HG02763 (cell line): ENCODE results near the gene QRFPR.
"Not testable (repeated sequence)": the region's sequence is repeated elsewhere in the genome, so short reads cannot be mapped to it uniquely, and the experiment has no call there.

Experiments used
- ATAC-seq: cut with Tn5 transposase; IDR thresholded peaks from one replicate; pipeline ENCODE4 v1.9.1; 2021; ENCODE audit warnings: mild to moderate bottlenecking, moderate library complexity; ENCODE audit not compliant: unreplicated experiment

Gene QRFPR

GRCh38 chr4:121340247-121340646, 40.6 kb downstream of the QRFPR start:
- no peak for ATAC-seq

- ATAC-seq = no peak
Observed at GRCh38 chr4:121339824-121340223, 41.0 kb downstream of the QRFPR start.

- no peak for ATAC-seq
Observed at GRCh38 chr4:121339307-121339706, 41.5 kb downstream of the QRFPR start.

GRCh38 chr4:121338518-121338917, 42.3 kb downstream of the QRFPR start:
- ATAC-seq = no peak

- ATAC-seq = no peak
Observed at GRCh38 chr4:121336706-121337105, 44.1 kb downstream of the QRFPR start.

- ATAC-seq = no peak
Observed at GRCh38 chr4:121330180-121330665, 50.6 kb downstream of the QRFPR start.

GRCh38 chr4:121326597-121326996, 54.2 kb downstream of the QRFPR start:
- no peak for ATAC-seq

GRCh38 chr4:121324331-121324730, 56.5 kb downstream of the QRFPR start:
- ATAC-seq = no peak

- ATAC-seq = no peak
Observed at GRCh38 chr4:121321466-121321865, 59.4 kb downstream of the QRFPR start.

- no peak for ATAC-seq
Observed at GRCh38 chr4:121316091-121316490, 64.7 kb downstream of the QRFPR start.

- not testable (repeated sequence) for ATAC-seq
Observed at GRCh38 chr4:121313430-121313829, 67.4 kb downstream of the QRFPR start.

GRCh38 chr4:121308828-121309227, 72.0 kb downstream of the QRFPR start:
- no peak for ATAC-seq

GRCh38 chr4:121308328-121308663, 72.5 kb downstream of the QRFPR start:
- ATAC-seq = no peak

GRCh38 chr4:121307445-121308327, 73.1 kb downstream of the QRFPR start:
- ATAC-seq = peak; percentile 93

GRCh38 chr4:121306931-121307330, 73.9 kb downstream of the QRFPR start:
- ATAC-seq = no peak

GRCh38 chr4:121304893-121305292, 75.9 kb downstream of the QRFPR start:
- ATAC-seq = no peak

- no peak for ATAC-seq
Observed at GRCh38 chr4:121299367-121299766, 81.5 kb downstream of the QRFPR start.

GRCh38 chr4:121283319-121283718, 97.5 kb downstream of the QRFPR start:
- no peak for ATAC-seq

- ATAC-seq = no peak
Observed at GRCh38 chr4:121280425-121280824, 100.4 kb downstream of the QRFPR start.

GRCh38 chr4:121278811-121279368, 101.9 kb downstream of the QRFPR start:
- ATAC-seq = peak; percentile 77
